Fibroblast of mammary gland (primary cell): ENCODE data around the gene AP3S2.
"Not testable (repeated sequence)": the region's sequence is repeated elsewhere in the genome, so short reads cannot be mapped to it uniquely, and the experiment has no call there.

Source experiments
- DNase-seq: peaks from one replicate; pipeline ENCODE4 v3.0.0-alpha.2; 2010; ENCODE audit warnings: low read depth
- H3K4me3 ChIP-seq: 2 replicates; pipeline ENCODE4 v1.5.1; 2011; ENCODE audit warnings: low read depth, mild to moderate bottlenecking, low read length, moderate library complexity; ENCODE audit not compliant: control insufficient read depth
- TF ChIP-seq, protein P1 (sequence below): conservative IDR thresholded peaks from 2 replicates; pipeline ENCODE4 v1.5.1; 2011; ENCODE audit warnings: low read depth, low read length, inconsistent platforms; ENCODE audit not compliant: control insufficient read depth, insufficient read depth

AP3S2 gene

DNA sequence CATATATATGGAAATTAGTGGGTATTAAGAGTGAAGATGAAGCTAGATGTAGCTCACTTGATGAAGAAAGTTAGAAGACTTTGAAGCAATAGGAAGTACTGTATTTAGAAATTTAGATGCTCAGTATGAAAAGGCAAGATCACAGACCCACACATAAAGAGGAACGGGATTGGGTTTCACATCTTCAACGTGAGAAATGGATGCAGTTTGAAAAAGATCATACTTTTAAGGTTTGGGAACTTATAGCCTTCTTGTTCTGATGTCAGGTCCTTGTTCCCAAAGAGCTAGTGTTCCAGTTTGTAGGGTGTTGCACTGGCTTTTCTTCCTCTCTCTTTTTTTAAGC is 16.7 kb downstream of the AP3S2 start:
- TF ChIP-seq, protein P1, sequence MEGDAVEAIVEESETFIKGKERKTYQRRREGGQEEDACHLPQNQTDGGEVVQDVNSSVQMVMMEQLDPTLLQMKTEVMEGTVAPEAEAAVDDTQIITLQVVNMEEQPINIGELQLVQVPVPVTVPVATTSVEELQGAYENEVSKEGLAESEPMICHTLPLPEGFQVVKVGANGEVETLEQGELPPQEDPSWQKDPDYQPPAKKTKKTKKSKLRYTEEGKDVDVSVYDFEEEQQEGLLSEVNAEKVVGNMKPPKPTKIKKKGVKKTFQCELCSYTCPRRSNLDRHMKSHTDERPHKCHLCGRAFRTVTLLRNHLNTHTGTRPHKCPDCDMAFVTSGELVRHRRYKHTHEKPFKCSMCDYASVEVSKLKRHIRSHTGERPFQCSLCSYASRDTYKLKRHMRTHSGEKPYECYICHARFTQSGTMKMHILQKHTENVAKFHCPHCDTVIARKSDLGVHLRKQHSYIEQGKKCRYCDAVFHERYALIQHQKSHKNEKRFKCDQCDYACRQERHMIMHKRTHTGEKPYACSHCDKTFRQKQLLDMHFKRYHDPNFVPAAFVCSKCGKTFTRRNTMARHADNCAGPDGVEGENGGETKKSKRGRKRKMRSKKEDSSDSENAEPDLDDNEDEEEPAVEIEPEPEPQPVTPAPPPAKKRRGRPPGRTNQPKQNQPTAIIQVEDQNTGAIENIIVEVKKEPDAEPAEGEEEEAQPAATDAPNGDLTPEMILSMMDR: no peak

GRCh38 chr15:89876396-89877082 is 17.3 kb downstream of the AP3S2 start:
- TF ChIP-seq, protein P1: no peak
- H3K4me3 ChIP-seq: no peak overlapping the region
- no peak for DNase-seq

More for the DNA sequence above, 16.7 kb downstream of the AP3S2 start:
- DNase-seq: no peak
- H3K4me3 ChIP-seq: no peak overlapping the region

DNA sequence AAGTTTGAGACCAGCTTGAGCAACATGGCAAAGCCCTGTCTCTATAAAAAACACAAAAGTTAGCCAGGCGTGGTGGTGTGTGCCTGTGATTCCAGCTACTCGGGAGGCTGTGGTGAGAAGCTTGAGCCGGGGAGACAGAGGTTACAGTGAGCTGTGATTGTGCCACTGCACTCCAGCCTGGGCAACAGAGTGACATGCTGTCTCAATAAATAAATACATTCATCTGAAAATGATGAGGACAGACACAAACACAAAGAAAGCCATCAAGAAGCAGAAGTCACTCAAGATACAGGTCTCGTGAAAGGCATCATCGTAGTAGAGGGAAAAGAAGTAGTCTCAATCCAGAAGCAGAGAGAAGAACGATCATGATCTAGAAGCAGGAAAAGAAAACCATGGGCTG is 18.1 kb downstream of the AP3S2 start:
- no peak overlapping the region for H3K4me3 ChIP-seq
- TF ChIP-seq, protein P1: no peak
- DNase-seq: no peak

DNA sequence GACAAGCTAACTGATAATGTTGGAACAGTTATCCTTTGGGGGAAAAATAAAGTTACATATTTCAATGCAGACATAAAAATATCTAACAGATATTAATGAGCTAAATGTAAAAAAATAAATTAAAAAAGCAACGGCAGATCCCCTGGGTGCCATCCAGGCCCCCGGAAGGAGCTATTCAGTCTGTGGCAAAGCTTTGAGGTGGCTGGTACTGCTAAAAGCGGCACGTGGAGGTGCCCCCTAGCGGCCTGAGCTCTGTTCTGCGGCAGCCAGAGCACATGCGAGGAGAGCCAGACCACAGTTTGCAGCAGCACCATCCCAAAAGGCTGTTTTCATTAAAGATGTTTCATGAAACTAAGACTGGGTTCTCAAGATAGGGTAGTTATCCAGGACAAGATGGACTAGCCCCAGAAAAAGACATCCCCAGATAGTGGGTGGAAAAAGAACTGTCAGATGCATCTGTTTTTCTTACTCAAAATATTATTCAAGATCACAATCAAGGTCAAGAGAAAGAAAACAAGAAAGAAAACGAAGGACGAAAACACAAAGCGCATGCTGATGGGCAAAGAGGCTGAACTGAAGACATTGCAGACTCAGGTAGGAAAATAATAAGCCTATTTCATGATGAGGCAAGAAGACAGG is 18.7 kb downstream of the AP3S2 start:
- peak; percentile 72 for DNase-seq
- TF ChIP-seq, protein P1: peak; percentile 96

GRCh38 chr15:89870688-89871288 is 23.0 kb downstream of the AP3S2 start:
- TF ChIP-seq, protein P1: no peak
- DNase-seq: no peak
- no peak overlapping the region for H3K4me3 ChIP-seq

More for the DNA sequence above, 18.7 kb downstream of the AP3S2 start:
- H3K4me3 ChIP-seq: no peak overlapping the region

- no peak for DNase-seq
- H3K4me3 ChIP-seq: no peak overlapping the region
- TF ChIP-seq, protein P1: no peak
Measured at GRCh38 chr15:89870006-89870405, 23.8 kb downstream of the AP3S2 start.

- not testable (repeated sequence) for DNase-seq, H3K4me3 ChIP-seq
Measured at GRCh38 chr15:89869490-89869889, 24.3 kb downstream of the AP3S2 start.
